IMR-90 (cell line): ENCODE results near the gene RTCA.

Source experiments
- CEBPB ChIP-seq: IDR thresholded peaks from 2 replicates; pipeline ENCODE4 v1.6.1; 2012; ENCODE audit warnings: low read depth, low read length, improper control_type of control experiment
- RAD21 ChIP-seq: IDR thresholded peaks from 2 replicates; pipeline ENCODE4 v1.6.1; 2012; ENCODE audit warnings: low read length, improper control_type of control experiment

- TF ChIP-seq RAD21 (no peak), CEBPB (no peak)
These were observed 2.2 kb downstream of the RTCA start for GRCh38 chr1:100268202-100268601.
